Middle frontal gyrus (tissue), 1 donor: ENCODE results near the gene CCDC134.

Source experiments
- DNase-seq: peaks from one replicate; pipeline ENCODE4 v3.0.0-alpha.2; 2015; ENCODE audit warnings: low spot score; ENCODE audit errors: extremely low spot score

Gene CCDC134

DNA sequence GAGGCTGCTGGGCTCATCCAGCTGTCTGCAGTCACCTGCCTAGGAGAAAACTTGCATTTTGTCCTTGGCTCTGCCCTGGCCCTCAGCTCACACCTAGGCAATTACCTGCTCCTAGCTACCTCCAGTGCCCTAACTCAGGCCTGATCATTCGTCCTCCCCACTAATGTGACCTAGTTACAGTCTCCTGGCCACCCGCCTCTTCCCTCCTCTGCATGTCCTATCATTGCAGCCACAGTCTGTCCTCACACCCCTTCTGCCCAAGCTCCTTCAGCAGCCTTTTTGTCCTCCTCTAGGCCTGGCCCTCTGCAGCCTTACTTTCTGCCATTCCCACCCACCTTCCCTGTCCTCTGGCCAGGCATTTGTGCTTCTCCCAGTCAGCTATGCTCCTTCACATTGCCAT, 17.7 kb upstream of the CCDC134 start:
- DNase-seq, result no peak

DNA sequence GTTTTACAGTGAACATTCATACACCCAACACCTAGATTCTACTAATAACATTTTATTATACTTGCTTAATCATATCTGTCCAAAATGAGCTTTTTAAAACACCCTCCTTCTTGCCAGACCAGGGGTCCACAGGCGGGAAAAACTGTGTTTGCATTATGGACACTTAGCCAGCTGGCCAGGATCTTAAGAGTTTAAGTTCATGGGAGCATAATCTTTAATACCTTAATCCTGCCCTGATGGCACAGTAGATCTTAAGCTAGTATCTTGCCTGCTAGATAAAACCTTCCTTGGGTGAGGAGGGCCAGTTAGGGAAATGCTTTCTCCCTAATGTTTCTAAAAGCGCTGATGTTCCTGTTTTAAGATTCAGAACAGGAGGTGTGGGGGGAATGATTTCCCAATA, 13.1 kb upstream of the CCDC134 start:
- no peak for DNase-seq

GRCh38 chr22:41793871-41794270, 6.6 kb upstream of the CCDC134 start:
- DNase-seq, result no peak

DNA sequence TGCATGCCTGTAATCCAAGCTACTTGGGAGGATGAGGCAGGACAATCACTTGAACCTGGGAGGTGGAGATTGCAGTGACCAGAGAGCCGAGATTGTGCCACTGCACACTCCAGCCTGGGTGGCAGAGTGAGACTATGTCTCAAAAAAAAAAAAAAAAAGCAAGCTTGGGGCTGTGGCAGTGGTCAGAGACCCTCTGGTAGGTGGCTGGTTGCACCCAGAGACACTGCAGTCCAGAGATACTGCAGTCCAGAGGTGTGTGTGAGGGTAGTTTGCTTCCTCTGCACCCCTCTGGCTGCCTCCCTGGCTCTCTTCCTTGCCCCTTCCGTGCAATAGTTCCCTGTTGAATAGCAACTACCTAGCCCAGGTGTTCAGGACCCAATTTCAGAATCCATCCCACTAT, 1.7 kb upstream of the CCDC134 start:
- DNase-seq, result no peak

DNA sequence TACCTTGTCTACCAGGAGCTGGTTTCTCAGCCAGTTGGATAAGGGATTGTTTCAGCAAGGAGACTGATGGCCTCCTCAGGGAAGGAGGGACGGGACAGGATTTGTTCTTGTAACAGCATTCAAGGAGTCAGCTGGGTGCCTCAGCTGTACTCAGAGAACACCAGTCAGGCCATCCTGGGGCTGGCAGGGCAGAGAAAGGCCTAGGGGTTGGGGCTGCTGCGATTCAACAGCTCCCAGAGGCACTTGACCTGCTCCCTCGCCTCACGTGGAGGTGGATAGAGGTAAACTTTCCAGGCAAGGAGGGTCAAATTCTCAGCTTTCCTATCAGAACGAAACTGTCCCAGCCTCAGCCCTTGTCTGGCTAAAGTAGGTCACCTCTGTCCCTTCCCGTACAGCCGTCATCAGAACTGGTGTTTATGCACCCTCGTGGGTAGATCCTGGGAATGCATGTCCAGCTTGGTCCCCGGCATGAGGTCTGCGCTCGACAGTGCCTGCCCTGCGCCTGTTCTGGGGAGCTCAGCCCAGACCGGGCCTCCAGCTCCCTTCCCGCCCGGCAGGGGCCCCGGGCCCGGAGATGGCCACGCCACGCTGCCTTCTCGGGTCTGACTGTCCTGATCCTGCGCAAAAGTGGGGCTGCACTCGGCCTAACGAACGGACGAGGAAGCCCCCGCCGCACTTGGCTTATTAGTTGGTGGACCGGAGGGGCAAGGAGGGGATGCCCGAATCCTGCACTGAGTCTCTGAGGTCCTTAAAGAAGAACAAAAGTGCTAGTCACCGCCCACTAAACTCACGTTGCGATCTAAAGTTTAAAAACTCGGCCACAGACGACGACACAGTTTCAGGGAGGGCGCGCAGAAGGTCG, 762 bp upstream of the CCDC134 start:
- no peak for DNase-seq

- DNase-seq, result no peak
Measured at GRCh38 chr22:41801147-41801819, 804 bp downstream of the CCDC134 start.

GRCh38 chr22:41801886-41802285, 1.4 kb downstream of the CCDC134 start:
- DNase-seq, result no peak

DNA sequence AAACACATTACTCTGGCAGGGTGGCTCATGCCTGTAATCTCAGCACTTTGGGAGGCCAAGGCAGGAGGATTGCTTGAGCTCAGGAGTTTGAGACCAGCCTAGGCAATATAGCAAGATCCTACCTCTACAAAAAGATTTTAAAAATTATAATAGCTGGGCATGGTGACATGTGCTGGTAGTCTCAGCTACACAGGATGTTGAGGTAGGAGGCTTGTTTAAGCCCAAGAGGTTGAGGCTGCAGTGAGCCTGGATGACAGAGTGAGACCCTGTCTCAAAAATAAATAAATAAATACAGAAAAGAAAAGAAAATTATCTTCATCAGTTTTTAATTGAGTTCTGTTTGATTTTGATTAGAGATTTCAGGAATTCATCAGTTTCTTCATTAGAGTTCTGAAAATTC, 5.2 kb downstream of the CCDC134 start:
- no peak for DNase-seq

DNA sequence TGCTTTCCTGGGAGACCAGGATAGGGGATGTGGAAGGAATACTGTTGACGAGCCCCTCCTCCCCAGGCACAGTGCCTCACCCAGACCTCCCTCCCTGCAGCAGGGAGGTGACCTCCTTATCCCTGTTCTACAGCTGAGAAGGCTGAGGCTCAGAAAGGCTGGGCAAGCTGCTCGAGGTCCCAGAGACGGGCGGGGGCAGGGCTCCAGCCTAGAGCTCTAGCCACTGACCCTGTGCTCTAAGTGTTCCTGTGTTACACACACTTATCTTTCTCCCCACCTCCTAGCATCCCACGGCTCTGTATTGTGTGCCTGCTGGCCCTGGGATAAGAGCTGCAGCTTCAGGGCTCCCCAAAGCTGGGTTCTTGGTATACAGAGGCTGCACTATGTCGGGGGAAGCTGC, 7.9 kb downstream of the CCDC134 start:
- no peak for DNase-seq

GRCh38 chr22:41810022-41810421, 9.5 kb downstream of the CCDC134 start:
- DNase-seq, result no peak

DNA sequence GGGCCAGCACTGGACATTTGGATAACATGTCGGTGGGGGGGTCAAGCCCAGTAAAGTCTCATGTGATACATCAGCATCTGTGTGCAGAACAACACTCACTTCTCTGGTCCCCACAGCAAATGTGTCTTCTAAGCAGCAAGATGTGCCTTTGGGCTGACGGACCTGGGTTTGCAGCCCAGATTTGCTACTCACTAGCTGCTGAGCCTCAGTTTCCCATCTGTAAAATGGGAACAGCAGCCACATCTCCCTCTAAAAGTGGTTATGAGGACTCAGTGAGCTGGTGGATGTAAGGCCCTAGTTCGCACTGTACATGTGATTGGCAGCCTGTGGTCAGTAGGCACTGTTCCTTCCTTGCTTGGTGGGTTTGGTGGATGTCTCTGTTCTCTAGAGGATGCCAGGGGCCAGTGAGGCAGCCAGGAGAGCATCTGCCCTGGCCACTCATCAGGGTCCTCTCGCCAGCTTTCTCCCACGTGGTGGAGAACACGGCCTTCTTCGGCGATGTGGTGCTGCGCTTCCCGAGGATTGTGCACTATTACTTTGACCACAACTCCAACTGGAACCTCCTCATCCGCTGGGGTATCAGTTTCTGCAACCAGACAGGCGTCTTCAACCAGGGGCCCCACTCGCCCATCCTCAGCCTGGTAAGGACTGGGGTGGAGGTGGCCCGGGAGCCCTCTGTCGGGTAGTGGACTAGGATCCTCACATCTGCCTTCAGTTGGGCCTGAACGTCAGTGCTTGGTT, 12.5 kb downstream of the CCDC134 start:
- DNase-seq, result no peak

DNA sequence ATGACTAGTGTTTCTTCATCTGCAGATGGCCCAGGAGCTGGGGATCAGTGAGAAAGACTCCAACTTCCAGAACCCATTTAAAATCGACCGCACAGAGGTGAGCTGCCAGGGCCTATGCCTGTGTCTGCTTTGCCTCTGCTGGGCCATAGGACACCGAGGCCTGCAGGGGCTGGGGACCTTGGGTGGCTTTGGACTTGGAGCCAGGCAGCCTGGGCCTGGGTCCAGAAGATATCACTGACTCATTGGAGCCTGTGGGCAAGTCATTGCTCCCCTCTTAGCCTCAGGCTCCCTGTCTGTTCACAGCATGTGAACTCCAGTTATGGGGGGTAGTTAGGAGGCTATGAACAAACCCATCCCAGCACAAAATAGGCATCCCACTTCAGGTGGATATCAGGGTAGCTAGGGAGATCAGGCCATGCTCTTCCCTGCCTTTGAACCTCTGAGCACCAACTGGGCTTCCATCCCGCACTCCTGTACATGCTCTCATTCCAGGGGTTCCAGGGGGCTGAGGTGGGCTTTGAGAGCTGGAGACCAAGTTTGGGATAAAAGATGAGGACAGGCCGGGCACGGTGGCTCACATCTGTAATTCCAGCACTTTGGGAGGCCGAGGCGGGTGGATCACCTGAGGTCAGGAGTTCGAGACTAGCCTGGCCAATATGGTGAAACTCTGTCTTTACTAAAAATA, 13.4 kb downstream of the CCDC134 start:
- no peak for DNase-seq

GRCh38 chr22:41815716-41816115, 15.2 kb downstream of the CCDC134 start:
- DNase-seq, result no peak

DNA sequence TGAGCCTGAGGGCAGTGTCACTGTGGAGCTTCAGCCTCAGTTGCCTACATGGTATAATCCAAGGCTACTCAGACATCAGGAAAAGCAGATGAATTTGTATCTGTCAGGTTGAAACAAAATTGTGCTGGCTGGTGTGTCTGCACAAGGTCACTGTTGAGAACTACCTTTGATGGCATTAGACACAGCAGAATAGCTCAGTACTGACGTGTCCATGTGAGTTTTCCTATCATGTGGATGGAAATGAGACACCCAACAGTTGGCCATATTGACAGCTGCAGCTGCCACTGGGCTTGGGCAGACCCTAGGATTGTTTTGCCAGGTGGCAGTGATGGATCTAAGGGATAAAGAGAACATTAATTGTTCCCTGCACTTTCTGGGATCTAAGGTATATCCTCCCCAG, 15.8 kb downstream of the CCDC134 start:
- no peak for DNase-seq

GRCh38 chr22:41816871-41817270, 16.4 kb downstream of the CCDC134 start:
- DNase-seq, result no peak

DNA sequence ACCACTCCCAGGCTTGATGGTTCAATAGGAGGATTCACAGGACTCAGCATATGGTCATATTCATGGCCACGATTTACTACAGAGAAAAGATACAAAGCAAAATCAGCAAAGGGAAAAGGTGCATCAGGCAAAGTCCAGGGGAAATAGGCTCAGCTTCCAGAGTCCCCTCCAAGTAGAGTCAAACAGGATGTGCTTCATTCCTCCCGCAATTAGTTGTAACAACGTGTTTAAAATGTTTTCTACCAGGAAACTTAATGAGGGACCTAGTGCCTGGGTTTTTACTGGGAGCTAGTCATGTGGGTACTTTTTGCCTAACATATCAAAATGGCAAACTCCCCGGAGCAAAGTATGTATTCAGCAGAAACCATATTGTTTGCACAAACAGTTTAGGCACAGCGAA, 17.5 kb downstream of the CCDC134 start:
- DNase-seq, result no peak

- no peak for DNase-seq
Measured at GRCh38 chr22:41818596-41818995, 18.1 kb downstream of the CCDC134 start.

GRCh38 chr22:41819257-41819656, 18.8 kb downstream of the CCDC134 start:
- no peak for DNase-seq

- no peak for DNase-seq
Measured at GRCh38 chr22:41820447-41820846, 20.0 kb downstream of the CCDC134 start.

- no peak for DNase-seq
Measured at GRCh38 chr22:41821471-41822316, 21.2 kb downstream of the CCDC134 start.
